Measurements from ENCODE around the gene VWF.

GRCh38 chr12:6070472-6071257 lies 53.8 kb downstream of the VWF start:
- TF ChIP-seq EZH2 (IDR thresholded peaks at IDR 0.05; ENCODE audit: low read length) = no peak
- TF ChIP-seq CTCF (optimal IDR thresholded peaks at IDR 0.05 in 1 of 3, IDR thresholded peaks at IDR 0.05 in 1 of 3, conservative IDR thresholded peaks at IDR 0.05 in 1 of 3; ENCODE audit: extremely low read depth in 1 of 3, insufficient read depth in 2 of 3, low read length in 3 of 3) = no peak
